Natural killer cell (primary cell): ENCODE results near the gene VAC14. TPM values are rescaled to one million over a fixed set of nuclear protein-coding genes. Genes with fewer than 3 reads are reported as not detected.

Experiments used
- ATAC-seq, 3 donors: fragments of 150-1000 bp in 2 of 3; fragments of 200-7000 bp in 1 of 3; cut with Tn5 transposase; 1 replicate in 1 of 3; 2 replicates in 2 of 3; pipeline ENCODE4 v1.10.0; 2021; ENCODE audit warnings: mild to moderate bottlenecking in 2 of 3, moderate library complexity in 2 of 3
- DNase-seq, 2 donors: peaks; one replicate each; pipeline versions ENCODE4 v3.0.0 to v3.0.0-alpha.2; 2013 to 2021; ENCODE audit warnings: mixed read lengths in 1 of 2
- H3K27ac ChIP-seq: one replicate; pipeline ENCODE4 v1.5.1; 2013; ENCODE audit warnings: mild to moderate bottlenecking, low read length
- H3K27me3 ChIP-seq: one replicate; pipeline ENCODE4 v1.6.1; 2013; ENCODE audit warnings: low read length; ENCODE audit not compliant: control insufficient read depth, insufficient read depth
- H3K36me3 ChIP-seq: one replicate; pipeline ENCODE4 v1.6.1; 2013; ENCODE audit warnings: low read length; ENCODE audit not compliant: control insufficient read depth, insufficient read depth
- H3K4me1 ChIP-seq: one replicate; pipeline ENCODE4 v1.6.1; 2013; ENCODE audit warnings: low read length; ENCODE audit not compliant: control insufficient read depth, insufficient read depth
- H3K4me3 ChIP-seq: one replicate; pipeline ENCODE4 v1.5.1; 2013; ENCODE audit warnings: low read length
- H3K9me3 ChIP-seq: one replicate; pipeline ENCODE4 v1.6.1; 2013; ENCODE audit warnings: low read length; ENCODE audit not compliant: control insufficient read depth, insufficient read depth
- H3K27ac Mint-ChIP-seq, 2 donors: one replicate each; pipeline ENCODE4 v1.8.0; 2022; ENCODE audit warnings: mild to moderate bottlenecking in 2 of 2, mixed read lengths in 2 of 2, moderate library complexity in 1 of 2
- H3K27me3 Mint-ChIP-seq, 2 donors: one replicate each; pipeline ENCODE4 v1.8.0; 2022; ENCODE audit warnings: low read depth in 2 of 2, mixed read lengths in 2 of 2
- H3K36me3 Mint-ChIP-seq: one replicate; pipeline ENCODE4 v1.8.0; 2022; ENCODE audit warnings: mixed read lengths
- H3K4me1 Mint-ChIP-seq, 2 donors: one replicate each; pipeline ENCODE4 v1.8.0; 2022; ENCODE audit warnings: mixed read lengths in 2 of 2
- H3K4me3 Mint-ChIP-seq: one replicate; pipeline ENCODE4 v1.8.0; 2022; ENCODE audit warnings: mild to moderate bottlenecking, moderate library complexity, mixed read lengths
- H3K9me3 Mint-ChIP-seq, 2 donors: one replicate each; pipeline ENCODE4 v1.8.0; 2022; ENCODE audit warnings: mixed read lengths in 2 of 2
- CTCF ChIP-seq: fragments of 200-600 bp; IDR thresholded peaks from one replicate; pipeline ENCODE4 v1.8.0; 2022; ENCODE audit warnings: antibody characterized with exemption
- WGBS: methylation state at CpG from one replicate; pipeline ENCODE4 v1.1.7; 2013; ENCODE audit warnings: missing lambda C conversion rate; ENCODE audit not compliant: insufficient coverage; 5-methylcytosine and 5-hydroxymethylcytosine counted together
- intact Hi-C: fragments of 100-400 bp; cut with micrococcal nuclease; formaldehyde crosslinking; loops from one replicate; pipeline ENCODE4 v1.14.2; 2022
- total RNA-seq, 4 donors: library from RNA; stranded (reverse); fragments of 120-200 nt in 1 of 4; gene quantifications; one replicate each; pipeline versions ENCODE4 v1.2.3 to v1.2.4, GENCODE V29; 2013 to 2022

VAC14 gene
- total RNA-seq, 3 donors from 2014 or later (not counting 1 experiment from before 2014, with no cell fraction given), result 33.9 to 45.6 (median 43.4) TPM

DNA sequence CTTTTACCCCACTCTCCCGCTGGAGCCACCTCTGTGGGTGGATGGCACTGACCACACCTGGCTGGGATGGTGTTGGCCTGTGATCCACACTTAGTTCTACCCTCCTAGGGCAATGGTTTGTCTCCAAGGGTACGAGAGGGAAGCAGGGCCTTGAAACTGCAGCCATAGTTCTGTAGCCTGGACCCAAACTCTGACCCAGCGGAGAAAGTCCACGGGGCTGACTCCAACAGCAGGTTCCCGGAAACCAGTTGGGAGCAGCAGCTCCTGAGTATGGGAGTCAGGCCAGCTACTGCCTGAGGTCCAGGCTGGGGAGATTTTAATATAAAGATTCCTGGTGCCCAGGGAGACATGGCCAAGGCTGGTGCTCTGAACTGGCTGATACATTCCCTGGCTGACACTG is 91.5 kb downstream of the VAC14 start:
- Mint-ChIP-seq H3K27ac (no peak overlapping the region), H3K36me3 (no peaks in the 10 kb centered on the region), H3K27me3 (no peaks in the 10 kb centered on the region), H3K9me3 (no peaks in the 10 kb centered on the region), H3K4me3 (no peak overlapping the region), H3K4me1 (peaks cover 0 to 4% of the 10 kb centered on the region in 2 donors)
- H3K4me3 ChIP-seq, result no peak overlapping the region
- intact Hi-C loops, result no loop called here
- no peaks in the 10 kb centered on the region for H3K36me3 ChIP-seq
- no peaks in the 10 kb centered on the region for H3K9me3 ChIP-seq
- no peaks in the 10 kb centered on the region for H3K27me3 ChIP-seq
- H3K27ac ChIP-seq, result no peak overlapping the region
- DNase-seq, result no peak
- 95% methylated on average over 5 of the region's 5 CpGs for WGBS
- H3K4me1 ChIP-seq, result no peaks in the 10 kb centered on the region
- no peak for ATAC-seq
- TF ChIP-seq CTCF, result no peak

DNA sequence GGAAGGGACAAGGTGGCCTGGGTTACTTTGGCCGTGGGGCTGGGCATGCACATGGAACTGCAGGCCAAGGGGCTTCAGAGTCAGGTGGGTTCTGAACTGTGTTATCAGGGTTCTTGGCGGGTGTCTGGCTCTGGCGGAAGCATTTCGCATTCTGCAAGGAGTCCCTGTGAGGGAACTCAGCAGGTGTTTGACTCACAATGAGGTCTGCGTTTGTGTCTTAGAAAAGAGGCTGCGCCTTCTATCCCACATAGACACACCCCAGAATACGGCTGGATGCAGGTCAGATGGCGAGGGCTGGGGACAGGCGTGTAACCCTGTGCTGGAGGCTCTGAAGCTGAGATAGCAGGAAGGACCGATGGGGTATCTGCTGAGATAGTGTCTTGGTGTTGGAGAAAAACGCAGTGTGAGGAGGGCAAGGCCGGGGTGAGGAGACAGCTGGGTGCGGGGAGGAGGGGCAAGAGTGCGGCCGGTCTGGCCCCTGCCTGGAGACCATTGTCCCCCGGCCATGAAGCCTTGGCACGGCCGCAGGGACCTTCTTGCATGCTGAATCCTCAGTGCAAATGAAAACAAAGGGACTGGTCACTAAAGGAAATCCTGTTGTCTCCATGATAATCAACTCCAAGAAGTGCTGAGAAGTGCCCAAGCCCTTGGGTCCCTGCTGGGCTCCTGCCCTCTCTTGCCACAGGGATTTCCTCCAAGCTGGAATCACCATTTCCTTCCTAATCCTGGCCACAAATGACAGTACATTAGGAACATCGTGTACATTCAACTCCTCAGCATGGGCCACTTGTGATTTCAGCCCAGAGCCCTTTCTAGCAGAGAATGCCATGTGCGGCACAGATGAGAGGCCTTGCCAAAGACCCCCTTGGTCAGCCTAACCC is 92.4 kb downstream of the VAC14 start:
- Histone ChIP-seq H3K9me3 (no peaks in the 10 kb centered on the region), H3K4me3 (no peak overlapping the region), H3K4me1 (no peaks in the 10 kb centered on the region), H3K27me3 (no peaks in the 10 kb centered on the region), H3K36me3 (no peaks in the 10 kb centered on the region), H3K27ac (no peak overlapping the region)
- 92% methylated on average over 20 of the region's 20 CpGs for WGBS
- H3K27me3 Mint-ChIP-seq, result no peaks in the 10 kb centered on the region
- no peaks in the 10 kb centered on the region for H3K9me3 Mint-ChIP-seq
- peaks cover 0 to 4% of the 10 kb centered on the region in 2 donors for H3K4me1 Mint-ChIP-seq
- intact Hi-C loops, result no loop called here
- no peak for TF ChIP-seq CTCF
- no peak overlapping the region for H3K4me3 Mint-ChIP-seq
- no peak overlapping the region for H3K27ac Mint-ChIP-seq
- no peak for DNase-seq
- ATAC-seq, result no peak
- no peaks in the 10 kb centered on the region for H3K36me3 Mint-ChIP-seq

- no peak for TF ChIP-seq CTCF
- no peak overlapping the region for H3K27ac ChIP-seq
- no peaks in the 10 kb centered on the region for H3K27me3 ChIP-seq
- Mint-ChIP-seq H3K27me3 (no peaks in the 10 kb centered on the region), H3K4me1 (peaks cover 0 to 4% of the 10 kb centered on the region in 2 donors), H3K36me3 (no peaks in the 10 kb centered on the region), H3K27ac (no peak overlapping the region), H3K4me3 (no peak overlapping the region), H3K9me3 (no peaks in the 10 kb centered on the region)
- no peaks in the 10 kb centered on the region for H3K4me1 ChIP-seq
- no peaks in the 10 kb centered on the region for H3K36me3 ChIP-seq
- DNase-seq (no peak), ATAC-seq (no peak)
- no peak overlapping the region for H3K4me3 ChIP-seq
- intact Hi-C loops, result no loop called here
- WGBS, result 95% methylated on average over 7 of the region's 7 CpGs
- no peaks in the 10 kb centered on the region for H3K9me3 ChIP-seq
Measured at GRCh38 chr16:70706948-70707465, 94.0 kb downstream of the VAC14 start.
